ENCODE results near the gene APOBEC3G.

DNA sequence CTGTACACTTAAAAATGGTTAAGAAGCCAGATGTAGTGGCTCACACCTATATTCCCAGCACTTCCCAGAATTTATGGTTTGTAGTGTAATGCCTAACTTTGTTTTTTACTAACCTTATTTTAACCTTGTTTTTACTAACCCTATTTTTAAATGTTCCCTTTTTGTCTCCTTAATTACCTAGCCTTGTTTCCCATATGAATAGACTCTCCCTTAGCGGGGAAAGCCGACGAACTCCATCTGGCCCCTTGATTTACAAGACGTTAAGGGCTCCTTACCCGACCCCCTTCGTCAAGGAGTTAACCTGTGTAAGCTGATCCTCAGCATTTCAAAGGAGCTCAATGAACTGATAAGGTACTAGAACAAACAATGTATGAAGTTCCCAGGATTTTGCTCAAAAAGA, 37.0 kb downstream of the APOBEC3G start:
- TF ChIP-seq POLR2A (IDR thresholded peaks at IDR 0.05; ENCODE audit: low read length) = no peak
- TF ChIP-seq GATA1 (IDR thresholded peaks at IDR 0.05; ENCODE audit: low read depth, low read length) = no peak

Measured in erythroblast (primary cell).